GM21737 (cell line): ENCODE results near the gene HEXD.
"Not testable (repeated sequence)": the region's sequence is repeated elsewhere in the genome, so short reads cannot be mapped to it uniquely, and the experiment has no call there.

Experiments used
- ATAC-seq: cut with Tn5 transposase; IDR thresholded peaks from one replicate; pipeline ENCODE4 v1.9.1; 2021; ENCODE audit warnings: mild to moderate bottlenecking, moderate library complexity; ENCODE audit not compliant: unreplicated experiment

The HEXD gene

GRCh38 chr17:82418001-82418986 lies at the start of gene HEXD, which contains the start of gene OGFOD3:
Gene HEXD (plus strand): TSS chr17:82418347. CDS start chr17:82419800, 1,453 bp downstream.
Gene OGFOD3 (minus strand): TSS chr17:82418586. CDS start chr17:82418485, 101 bp downstream.
- ATAC-seq, result peak; percentile 83

GRCh38 chr17:82369211-82369610 lies 48.9 kb upstream of the HEXD start:
- ATAC-seq, result no peak

GRCh38 chr17:82370471-82371332 lies 47.4 kb upstream of the HEXD start:
- ATAC-seq, result peak; percentile 65

GRCh38 chr17:82371333-82372248 lies 46.6 kb upstream of the HEXD start, which contains the start of gene UTS2R:
Gene UTS2R (plus strand): TSS chr17:82371765. CDS start chr17:82374325, 2,560 bp downstream.
- ATAC-seq, result no peak

- ATAC-seq, result no peak
Measured at GRCh38 chr17:82372249-82373071, 45.7 kb upstream of the HEXD start.

- ATAC-seq, result not testable (repeated sequence)
Measured at GRCh38 chr17:82373072-82373452, 45.1 kb upstream of the HEXD start.

- no peak for ATAC-seq
Measured at GRCh38 chr17:82373731-82374625, 44.2 kb upstream of the HEXD start.

- ATAC-seq, result no peak
Measured at GRCh38 chr17:82374626-82375331, 43.4 kb upstream of the HEXD start.

GRCh38 chr17:82375359-82376041 lies 42.6 kb upstream of the HEXD start:
- ATAC-seq, result no peak

- ATAC-seq, result no peak
Measured at GRCh38 chr17:82376042-82376730, 42.0 kb upstream of the HEXD start.

GRCh38 chr17:82377294-82377693 lies 40.9 kb upstream of the HEXD start:
- not testable (repeated sequence) for ATAC-seq

- ATAC-seq, result no peak
Measured at GRCh38 chr17:82377924-82378740, 40.0 kb upstream of the HEXD start.

GRCh38 chr17:82378741-82379021 lies 39.5 kb upstream of the HEXD start:
- ATAC-seq, result no peak

- no peak for ATAC-seq
Measured at GRCh38 chr17:82380860-82381702, 37.1 kb upstream of the HEXD start.

GRCh38 chr17:82381703-82382009 lies 36.5 kb upstream of the HEXD start:
- not testable (repeated sequence) for ATAC-seq
